Activated naive CD4-positive, alpha-beta T cell treated with anti-CD3 and anti-CD28 coated beads, Interleukin-2, amount 10 ng/mL, durations not matched to agents 7 days and 5 days (primary cell): ENCODE results near the gene RERE.

ENCODE experiments used
- CTCF ChIA-PET: fragments of 350-600 bp; sonication (Branson Sonifier 250); formaldehyde crosslinking; loops from one replicate; lab custom pipeline; 2021; ENCODE audit warnings: antibody characterized with exemption; lab: Charles Lee
- DNase-seq: peaks from one replicate; pipeline ENCODE4 v3.0.0-alpha.2; 2020
- H3K27ac Mint-ChIP-seq: one replicate; pipeline ENCODE4 v1.8.0; 2021; ENCODE audit warnings: mild to moderate bottlenecking, moderate library complexity, mixed read lengths
- H3K27me3 Mint-ChIP-seq: one replicate; pipeline ENCODE4 v1.8.0; 2021; ENCODE audit warnings: mild to moderate bottlenecking, mixed read lengths
- H3K36me3 Mint-ChIP-seq: one replicate; pipeline ENCODE4 v1.8.0; 2021; ENCODE audit warnings: mixed read lengths
- H3K4me1 Mint-ChIP-seq: one replicate; pipeline ENCODE4 v1.8.0; 2021; ENCODE audit warnings: mixed read lengths
- H3K4me3 Mint-ChIP-seq: one replicate; pipeline ENCODE4 v1.8.0; 2021; ENCODE audit warnings: mild to moderate bottlenecking, moderate library complexity, mixed read lengths
- H3K9me3 Mint-ChIP-seq: one replicate; pipeline ENCODE4 v1.8.0; 2021; ENCODE audit warnings: mixed read lengths

RERE gene

GRCh38 chr1:8412183-8412831 is 405.1 kb downstream of the RERE start:
- H3K36me3 Mint-ChIP-seq, result peaks cover 67% of the 10 kb centered on the region
- H3K27me3 Mint-ChIP-seq, result no peaks in the 10 kb centered on the region
- no peak overlapping the region for H3K4me3 Mint-ChIP-seq
- CTCF ChIA-PET, result interaction anchor here (0.6 kb wide), 1 partner anchor 65 kb away, joined by 3 read pairs; no protein-coding TSS in a partner anchor
- no peak overlapping the region for H3K27ac Mint-ChIP-seq
- DNase-seq, result no peak
- H3K9me3 Mint-ChIP-seq, result no peaks in the 10 kb centered on the region
- H3K4me1 Mint-ChIP-seq, result peaks cover 53% of the 10 kb centered on the region

GRCh38 chr1:8411803-8412182 is 405.6 kb downstream of the RERE start:
- peaks cover 68% of the 10 kb centered on the region for H3K36me3 Mint-ChIP-seq
- peaks cover 56% of the 10 kb centered on the region for H3K4me1 Mint-ChIP-seq
- CTCF ChIA-PET, result interaction anchor here (1.1 to 1.4 kb wide), 2 partner anchors 13 to 29 kb away, joined by 3 read pairs; no protein-coding TSS in a partner anchor
- H3K4me3 Mint-ChIP-seq, result no peak overlapping the region
- H3K27ac Mint-ChIP-seq, result no peak overlapping the region
- no peak for DNase-seq
- H3K27me3 Mint-ChIP-seq, result no peaks in the 10 kb centered on the region
- no peaks in the 10 kb centered on the region for H3K9me3 Mint-ChIP-seq

GRCh38 chr1:8410791-8411190 is 406.6 kb downstream of the RERE start:
- Mint-ChIP-seq H3K4me1 (peaks cover 60% of the 10 kb centered on the region), H3K36me3 (peaks cover 68% of the 10 kb centered on the region), H3K27ac (no peak overlapping the region), H3K4me3 (no peak overlapping the region), H3K9me3 (no peaks in the 10 kb centered on the region), H3K27me3 (no peaks in the 10 kb centered on the region)
- CTCF ChIA-PET, result interaction anchor here (1.1 to 3.9 kb wide), 3 partner anchors 10 to 28 kb away, joined by 3 to 25 read pairs (median 3); no protein-coding TSS in a partner anchor
- DNase-seq, result no peak

GRCh38 chr1:8409606-8410005 is 407.8 kb downstream of the RERE start:
- Mint-ChIP-seq H3K27me3 (no peaks in the 10 kb centered on the region), H3K9me3 (no peaks in the 10 kb centered on the region), H3K4me3 (no peak overlapping the region), H3K27ac (no peak overlapping the region), H3K36me3 (peaks cover 66% of the 10 kb centered on the region), H3K4me1 (peaks cover 61% of the 10 kb centered on the region)
- DNase-seq, result no peak
- CTCF ChIA-PET, result interaction anchor here (0.8 to 3.9 kb wide), 14 partner anchors 11 to 317 kb away, joined by 3 to 25 read pairs (median 4); no protein-coding TSS in a partner anchor

- peak overlapping the region; percentile 89 for H3K27ac Mint-ChIP-seq
- CTCF ChIA-PET, result interaction anchor here (0.8 to 3.9 kb wide), 14 partner anchors 11 to 318 kb away, joined by 3 to 25 read pairs (median 4); no protein-coding TSS in a partner anchor
- H3K4me3 Mint-ChIP-seq, result peak overlapping the region; percentile 2
- peaks cover 64% of the 10 kb centered on the region for H3K36me3 Mint-ChIP-seq
- H3K4me1 Mint-ChIP-seq, result peaks cover 65% of the 10 kb centered on the region
- H3K27me3 Mint-ChIP-seq, result no peaks in the 10 kb centered on the region
- no peak for DNase-seq
- H3K9me3 Mint-ChIP-seq, result no peaks in the 10 kb centered on the region
Observed at GRCh38 chr1:8409106-8409505, 408.3 kb downstream of the RERE start.

GRCh38 chr1:8408151-8408839 is 409.1 kb downstream of the RERE start:
- peak overlapping the region; percentile 14 for H3K4me3 Mint-ChIP-seq
- peaks cover 63% of the 10 kb centered on the region for H3K36me3 Mint-ChIP-seq
- H3K27me3 Mint-ChIP-seq, result no peaks in the 10 kb centered on the region
- H3K27ac Mint-ChIP-seq, result peak overlapping the region; percentile 89
- no peak for DNase-seq
- CTCF ChIA-PET, result interaction anchor here (1.0 to 3.9 kb wide), 9 partner anchors 10 to 441 kb away, joined by 3 to 25 read pairs (median 6); no protein-coding TSS in a partner anchor
- H3K9me3 Mint-ChIP-seq, result no peaks in the 10 kb centered on the region
- peaks cover 65% of the 10 kb centered on the region for H3K4me1 Mint-ChIP-seq

GRCh38 chr1:8407652-8408051 is 409.8 kb downstream of the RERE start:
- peaks cover 63% of the 10 kb centered on the region for H3K36me3 Mint-ChIP-seq

GRCh38 chr1:8406960-8407359 is 410.5 kb downstream of the RERE start:
- H3K27ac Mint-ChIP-seq, result no peak overlapping the region
- no peaks in the 10 kb centered on the region for H3K9me3 Mint-ChIP-seq
- H3K27me3 Mint-ChIP-seq, result no peaks in the 10 kb centered on the region
- H3K4me3 Mint-ChIP-seq, result no peak overlapping the region
- peaks cover 63% of the 10 kb centered on the region for H3K36me3 Mint-ChIP-seq
- CTCF ChIA-PET, result interaction anchor here (1.2 to 3.9 kb wide), 5 partner anchors 9 to 442 kb away, joined by 3 to 25 read pairs (median 7); no protein-coding TSS in a partner anchor
- peaks cover 68% of the 10 kb centered on the region for H3K4me1 Mint-ChIP-seq
- no peak for DNase-seq

More at GRCh38 chr1:8407652-8408051, 409.8 kb downstream of the RERE start:
- H3K27me3 Mint-ChIP-seq, result no peaks in the 10 kb centered on the region
- peak overlapping the region; percentile 89 for H3K27ac Mint-ChIP-seq
- peaks cover 65% of the 10 kb centered on the region for H3K4me1 Mint-ChIP-seq
- H3K9me3 Mint-ChIP-seq, result no peaks in the 10 kb centered on the region
- CTCF ChIA-PET, result interaction anchor here (1.2 to 3.9 kb wide), 6 partner anchors 10 to 441 kb away, joined by 3 to 25 read pairs (median 7); no protein-coding TSS in a partner anchor
- peak overlapping the region; percentile 6 for H3K4me3 Mint-ChIP-seq
- DNase-seq, result peak; percentile 65

- no peak for DNase-seq
- Mint-ChIP-seq H3K27me3 (no peaks in the 10 kb centered on the region), H3K4me3 (no peak overlapping the region), H3K36me3 (peaks cover 62% of the 10 kb centered on the region), H3K4me1 (peaks cover 65% of the 10 kb centered on the region), H3K9me3 (no peaks in the 10 kb centered on the region), H3K27ac (no peak overlapping the region)
- CTCF ChIA-PET, result no interaction called here
Observed at GRCh38 chr1:8406011-8406410, 411.4 kb downstream of the RERE start.

- Mint-ChIP-seq H3K4me1 (peaks cover 53% of the 10 kb centered on the region), H3K9me3 (no peaks in the 10 kb centered on the region), H3K27ac (no peak overlapping the region), H3K27me3 (no peaks in the 10 kb centered on the region), H3K4me3 (no peak overlapping the region), H3K36me3 (peaks cover 52% of the 10 kb centered on the region)
- DNase-seq, result no peak
- CTCF ChIA-PET, result interaction anchor here (1.1 kb wide), 1 partner anchor 18 kb away, joined by 3 read pairs; no protein-coding TSS in a partner anchor
Observed at GRCh38 chr1:8404460-8405370, 412.7 kb downstream of the RERE start.

GRCh38 chr1:8402109-8402710 is 415.2 kb downstream of the RERE start:
- Mint-ChIP-seq H3K4me1 (peaks cover 50% of the 10 kb centered on the region), H3K4me3 (no peak overlapping the region), H3K27ac (no peak overlapping the region), H3K9me3 (no peaks in the 10 kb centered on the region), H3K27me3 (no peaks in the 10 kb centered on the region), H3K36me3 (peaks cover 48% of the 10 kb centered on the region)
- CTCF ChIA-PET, result no interaction called here
- DNase-seq, result no peak

- no peaks in the 10 kb centered on the region for H3K9me3 Mint-ChIP-seq
- peaks cover 38% of the 10 kb centered on the region for H3K36me3 Mint-ChIP-seq
- H3K27me3 Mint-ChIP-seq, result no peaks in the 10 kb centered on the region
- CTCF ChIA-PET, result interaction anchor here (0.6 to 2.1 kb wide), 3 partner anchors 9 to 12 kb away, joined by 3 to 7 read pairs (median 3); no protein-coding TSS in a partner anchor
- no peak overlapping the region for H3K4me3 Mint-ChIP-seq
- peak; percentile 38 for DNase-seq
- peaks cover 60% of the 10 kb centered on the region for H3K4me1 Mint-ChIP-seq
- peak overlapping the region; percentile 38 for H3K27ac Mint-ChIP-seq
Observed at GRCh38 chr1:8398677-8399076, 418.8 kb downstream of the RERE start.

- H3K4me1 Mint-ChIP-seq, result peaks cover 65% of the 10 kb centered on the region
- no peak overlapping the region for H3K4me3 Mint-ChIP-seq
- no peaks in the 10 kb centered on the region for H3K27me3 Mint-ChIP-seq
- H3K36me3 Mint-ChIP-seq, result peaks cover 42% of the 10 kb centered on the region
- CTCF ChIA-PET, result interaction anchor here (0.6 to 2.1 kb wide), 3 partner anchors 10 to 13 kb away, joined by 3 to 7 read pairs (median 3); no protein-coding TSS in a partner anchor
- H3K27ac Mint-ChIP-seq, result peak overlapping the region; percentile 93
- no peaks in the 10 kb centered on the region for H3K9me3 Mint-ChIP-seq
- no peak for DNase-seq
Observed at GRCh38 chr1:8398086-8398485, 419.4 kb downstream of the RERE start.
